Panc1 (cell line): ENCODE data around the gene UBR3. TPM values are rescaled to one million over a fixed set of nuclear protein-coding genes. Genes with fewer than 3 reads are reported as not detected.

ENCODE experiments used
- ATAC-seq: fragments of 200-7000 bp; cut with Tn5 transposase; 2 replicates; pipeline ENCODE4 v1.9.1; 2020; ENCODE audit warnings: mild to moderate bottlenecking, moderate library complexity
- BruUV-seq: library from RNA; stranded (reverse); fragments of 400-500 nt; replicated peaks from 2 replicates; lab custom pipeline; 2021; lab: Mats Ljungman, UMichigan
- CTCF ChIA-PET: fragments of 300-600 bp; sonication (Branson Sonifier 250); formaldehyde crosslinking; loops from one replicate; lab custom pipeline; 2022; ENCODE audit warnings: antibody characterized with exemption; lab: Charles Lee
- POLR2A ChIA-PET: fragments of 300-600 bp; sonication (Branson Sonifier 250); formaldehyde crosslinking; loops from one replicate; lab custom pipeline; 2022; ENCODE audit warnings: antibody characterized with exemption; lab: Charles Lee
- DNase-seq: peaks from one replicate; pipeline ENCODE4 v3.0.0-alpha.2; 2010; ENCODE audit warnings: low read depth, low spot score
- H3K27ac ChIP-seq: 2 replicates; pipeline ENCODE4 v1.5.1; 2011; ENCODE audit warnings: mild to moderate bottlenecking, low read length, inconsistent platforms
- H3K27me3 ChIP-seq: fragments of 200-500 bp; sonication (Bioruptor generic); 2 replicates; pipeline ENCODE4 v1.6.0; 2014; ENCODE audit warnings: low read length, inconsistent platforms; ENCODE audit not compliant: control insufficient read depth, insufficient read depth
- H3K36me3 ChIP-seq: fragments of 200-500 bp; sonication (Bioruptor generic); 2 replicates; pipeline ENCODE4 v1.5.1; 2014; ENCODE audit warnings: inconsistent platforms, mild to moderate bottlenecking, low read length, moderate library complexity; ENCODE audit not compliant: control insufficient read depth, insufficient read depth
- H3K4me1 ChIP-seq: 2 replicates; pipeline ENCODE4 v1.5.1; 2011; ENCODE audit warnings: inconsistent platforms, mild to moderate bottlenecking, low read length, moderate library complexity; ENCODE audit not compliant: control insufficient read depth, insufficient read depth
- H3K4me3 ChIP-seq, 2 experiments: 2 replicates each; pipeline ENCODE4 v1.5.1; 2011 to 2012; ENCODE audit warnings: low read depth in 2 of 2, low read length in 2 of 2, mild to moderate bottlenecking in 2 of 2, inconsistent platforms in 1 of 2, moderate library complexity in 1 of 2
- H3K9me3 ChIP-seq: fragments of 200-500 bp; sonication (Bioruptor generic); 2 replicates; pipeline ENCODE4 v1.5.1; 2014; ENCODE audit warnings: low read depth, mild to moderate bottlenecking, inconsistent platforms, low read length, moderate library complexity; ENCODE audit not compliant: control insufficient read depth, insufficient read depth
- POLR2AphosphoS5 ChIP-seq: IDR thresholded peaks from 2 replicates; pipeline ENCODE4 v1.6.1; 2012; ENCODE audit warnings: mild to moderate bottlenecking, low read depth, low read length, moderate library complexity
- REST ChIP-seq, 2 experiments: IDR thresholded peaks; 2 replicates each; pipeline ENCODE4 v1.6.1; 2011 to 2012; ENCODE audit warnings: low read depth in 2 of 2, control low read depth in 1 of 2, low read length in 1 of 2, mild to moderate bottlenecking in 1 of 2, moderate library complexity in 1 of 2; ENCODE audit not compliant: insufficient read depth in 1 of 2
- SIN3A ChIP-seq: IDR thresholded peaks from 2 replicates; pipeline ENCODE4 v1.6.1; 2012; ENCODE audit warnings: low read depth, mild to moderate bottlenecking, low read length, moderate library complexity, borderline replicate concordance; ENCODE audit not compliant: insufficient read depth
- TCF7L2 ChIP-seq: IDR thresholded peaks from 2 replicates; pipeline ENCODE4 v1.6.1; 2011; ENCODE audit warnings: mild to moderate bottlenecking, low read depth, low read length, inconsistent platforms
- in situ Hi-C: cut with HindIII; loops from 2 replicates; pipeline ENCODE4 v1.10.0; 2016; ENCODE audit warnings: low sequenced_read_pairs, low pct_unique_long_range_greater_than_20kb
- intact Hi-C: fragments of 100-400 bp; cut with micrococcal nuclease; formaldehyde crosslinking; loops from one replicate; pipeline ENCODE4 v1.10.0; 2022; ENCODE audit not compliant: unreplicated experiment
- total RNA-seq: library from RNA; stranded (reverse); gene quantifications from one replicate; pipeline ENCODE4 v1.2.1, GENCODE V29; 2021; ENCODE audit not compliant: unreplicated experiment
- TF ChIP-seq, protein P1 (sequence below): fragments of 450-650 bp; IDR thresholded peaks from 2 replicates; pipeline ENCODE4 v1.5.1; 2017; ENCODE audit warnings: mild to moderate bottlenecking

UBR3 gene
- total RNA-seq, 1 experiment from 2014 or later: 27.9 TPM

- in situ Hi-C loops: no loop called here
- BruUV-seq: no TSS peak
- H3K4me3 ChIP-seq: no peak overlapping the region
- no peak for ATAC-seq
- H3K27me3 ChIP-seq: no peaks in the 10 kb centered on the region
- intact Hi-C loops: no loop called here
- DNase-seq: no peak
- no peaks in the 10 kb centered on the region for H3K36me3 ChIP-seq
- ChIA-PET POLR2A (no interaction called here), CTCF (no interaction called here)
- no peak for TF ChIP-seq SIN3A
- no peak for TF ChIP-seq REST (IDR thresholded peaks at IDR 0.05; ENCODE audit: insufficient read depth in 1 of 2, low read depth in 2 of 2, low read length in 1 of 2)
- no peaks in the 10 kb centered on the region for H3K9me3 ChIP-seq
- H3K4me1 ChIP-seq: no peaks in the 10 kb centered on the region
- no peak overlapping the region for H3K27ac ChIP-seq
Measured at GRCh38 chr2:170101789-170102188, 274.5 kb downstream of the UBR3 start.

- no peak overlapping the region for H3K4me3 ChIP-seq
- H3K4me1 ChIP-seq: no peaks in the 10 kb centered on the region
- H3K27me3 ChIP-seq: no peaks in the 10 kb centered on the region
- no peaks in the 10 kb centered on the region for H3K36me3 ChIP-seq
- ATAC-seq (no peak), DNase-seq (no peak)
- H3K27ac ChIP-seq: no peak overlapping the region
- no peak for TF ChIP-seq SIN3A
- TF ChIP-seq, protein P1, sequence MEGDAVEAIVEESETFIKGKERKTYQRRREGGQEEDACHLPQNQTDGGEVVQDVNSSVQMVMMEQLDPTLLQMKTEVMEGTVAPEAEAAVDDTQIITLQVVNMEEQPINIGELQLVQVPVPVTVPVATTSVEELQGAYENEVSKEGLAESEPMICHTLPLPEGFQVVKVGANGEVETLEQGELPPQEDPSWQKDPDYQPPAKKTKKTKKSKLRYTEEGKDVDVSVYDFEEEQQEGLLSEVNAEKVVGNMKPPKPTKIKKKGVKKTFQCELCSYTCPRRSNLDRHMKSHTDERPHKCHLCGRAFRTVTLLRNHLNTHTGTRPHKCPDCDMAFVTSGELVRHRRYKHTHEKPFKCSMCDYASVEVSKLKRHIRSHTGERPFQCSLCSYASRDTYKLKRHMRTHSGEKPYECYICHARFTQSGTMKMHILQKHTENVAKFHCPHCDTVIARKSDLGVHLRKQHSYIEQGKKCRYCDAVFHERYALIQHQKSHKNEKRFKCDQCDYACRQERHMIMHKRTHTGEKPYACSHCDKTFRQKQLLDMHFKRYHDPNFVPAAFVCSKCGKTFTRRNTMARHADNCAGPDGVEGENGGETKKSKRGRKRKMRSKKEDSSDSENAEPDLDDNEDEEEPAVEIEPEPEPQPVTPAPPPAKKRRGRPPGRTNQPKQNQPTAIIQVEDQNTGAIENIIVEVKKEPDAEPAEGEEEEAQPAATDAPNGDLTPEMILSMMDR: no peak
- TF ChIP-seq REST (IDR thresholded peaks at IDR 0.05; ENCODE audit: insufficient read depth in 1 of 2, low read depth in 2 of 2, low read length in 1 of 2): no peak
- TF ChIP-seq POLR2AphosphoS5: no peak
- no peak for TF ChIP-seq TCF7L2
- CTCF ChIA-PET: no interaction called here
- H3K9me3 ChIP-seq: no peaks in the 10 kb centered on the region
- intact Hi-C loops: no loop called here
- POLR2A ChIA-PET: no interaction called here
- BruUV-seq: no TSS peak
- in situ Hi-C loops: no loop called here
Measured at GRCh38 chr2:170106102-170106840, 279.0 kb downstream of the UBR3 start.
